ENCODE measurements around the gene MLLT1. TPM values are rescaled to one million over a fixed set of nuclear protein-coding genes. Genes with fewer than 3 reads are reported as not detected.

Gene MLLT1
- total RNA-seq, 4 donors from 2014 or later, result 21.5 to 46.9 (median 33.4) TPM

- H3K27ac ChIP-seq (replicated peaks in 1 of 4), result no peak overlapping the region
Observed at GRCh38 chr19:6221878-6222746, 57.7 kb downstream of the MLLT1 start.

GRCh38 chr19:6221220-6221877 lies 58.4 kb downstream of the MLLT1 start:
- no peak for DNase-seq (ENCODE audit: extremely low spot score)
- Histone ChIP-seq H3K27me3 (no peaks in the 10 kb centered on the region), H3K9me3 (no peaks in the 10 kb centered on the region), H3K4me1 (peaks cover 47 to 77% (median 61%) of the 10 kb centered on the region in 4 donors), H3K36me3 (peaks cover 16 to 67% (median 50%) of the 10 kb centered on the region in 4 donors), H3K27ac (replicated peaks in 1 of 4) (no peak overlapping the region), H3K4me3 (no peak overlapping the region)
- TF ChIP-seq EP300 (IDR thresholded peaks at IDR 0.05) (no peak), POLR2AphosphoS5 (IDR thresholded peaks at IDR 0.05) (no peak), POLR2A (IDR thresholded peaks at IDR 0.05; ENCODE audit: low read depth) (no peak), CTCF (IDR thresholded peaks at IDR 0.05) (no peak)
- intact Hi-C loops (cut with DNase I), result no loop called here
- 90% methylated on average over 3 of the region's 17 CpGs for WGBS

More at GRCh38 chr19:6221878-6222746, 57.7 kb downstream of the MLLT1 start:
- DNase-seq (ENCODE audit: extremely low spot score), result no peak
- Histone ChIP-seq H3K9me3 (no peaks in the 10 kb centered on the region), H3K27me3 (no peaks in the 10 kb centered on the region), H3K36me3 (peaks cover 17 to 71% (median 56%) of the 10 kb centered on the region in 4 donors), H3K4me3 (no peak overlapping the region), H3K4me1 (peaks cover 40 to 71% (median 54%) of the 10 kb centered on the region in 4 donors)
- intact Hi-C loops (cut with DNase I), result no loop called here
- TF ChIP-seq POLR2AphosphoS5 (IDR thresholded peaks at IDR 0.05) (no peak), POLR2A (IDR thresholded peaks at IDR 0.05; ENCODE audit: low read depth) (no peak), EP300 (IDR thresholded peaks at IDR 0.05) (no peak), CTCF (IDR thresholded peaks at IDR 0.05) (no peak)
- WGBS, result 90% methylated on average over 35 of the region's 40 CpGs

- peaks cover 12 to 67% (median 46%) of the 10 kb centered on the region in 4 donors for H3K36me3 ChIP-seq
- H3K27me3 ChIP-seq, result no peaks in the 10 kb centered on the region
- peaks cover 48 to 85% (median 63%) of the 10 kb centered on the region in 4 donors for H3K4me1 ChIP-seq
- WGBS, result 85% methylated on average over 12 of the region's 28 CpGs
- DNase-seq (ENCODE audit: extremely low spot score), result no peak
- TF ChIP-seq EP300 (IDR thresholded peaks at IDR 0.05) (no peak), POLR2AphosphoS5 (IDR thresholded peaks at IDR 0.05) (peak in 1 of 2 donors; percentile 26)
- no peaks in the 10 kb centered on the region for H3K9me3 ChIP-seq
- H3K4me3 ChIP-seq, result no peak overlapping the region
- intact Hi-C loops (cut with DNase I), result no loop called here
- peak overlapping the region; percentile 18 to 51 (median 31) for H3K27ac ChIP-seq (replicated peaks in 1 of 4)
Observed at GRCh38 chr19:6220385-6221191, 59.2 kb downstream of the MLLT1 start.

GRCh38 chr19:6219586-6220290 lies 60.0 kb downstream of the MLLT1 start:
- peaks cover 48 to 90% (median 63%) of the 10 kb centered on the region in 4 donors for H3K4me1 ChIP-seq
- no peak for DNase-seq (ENCODE audit: extremely low spot score)
- no peak for TF ChIP-seq EP300 (IDR thresholded peaks at IDR 0.05)
- H3K27me3 ChIP-seq, result no peaks in the 10 kb centered on the region
- H3K4me3 ChIP-seq, result no peak overlapping the region
- H3K36me3 ChIP-seq, result peaks cover 12 to 67% (median 44%) of the 10 kb centered on the region in 4 donors
- H3K9me3 ChIP-seq, result no peaks in the 10 kb centered on the region
- intact Hi-C loops (cut with DNase I), result loop anchor here (5.0 to 10.0 kb wide), 2 partner anchors 63 to 175 kb away; no protein-coding TSS in a partner anchor
- 53% methylated on average over 23 of the region's 24 CpGs for WGBS
- H3K27ac ChIP-seq (replicated peaks in 1 of 4), result peak overlapping the region; percentile 18 to 51 (median 31)

- no peak for TF ChIP-seq CTCF (IDR thresholded peaks at IDR 0.05)
- TF ChIP-seq EP300 (IDR thresholded peaks at IDR 0.05), result no peak
- no peak for TF ChIP-seq POLR2AphosphoS5 (IDR thresholded peaks at IDR 0.05)
- TF ChIP-seq POLR2A (IDR thresholded peaks at IDR 0.05; ENCODE audit: low read depth), result no peak
- Histone ChIP-seq H3K36me3 (peaks cover 12 to 67% (median 46%) of the 10 kb centered on the region in 4 donors), H3K4me1 (peaks cover 48 to 87% (median 60%) of the 10 kb centered on the region in 4 donors), H3K27ac (replicated peaks in 1 of 4) (peak overlapping the region in 3 of 4 donors; percentile 34 to 51 (median 51)), H3K27me3 (no peaks in the 10 kb centered on the region), H3K9me3 (no peaks in the 10 kb centered on the region), H3K4me3 (no peak overlapping the region)
- DNase-seq (ENCODE audit: extremely low spot score), result no peak
- intact Hi-C loops (cut with DNase I), result loop anchor here (5.0 to 10.0 kb wide), 2 partner anchors 63 to 174 kb away; no protein-coding TSS in a partner anchor
- 53% methylated on average over 5 of the region's 8 CpGs for WGBS
Observed at GRCh38 chr19:6219147-6219525, 60.6 kb downstream of the MLLT1 start.
